Dendritic cell treated with granulocyte-macrophage colony-stimulating factor and Interleukin-4, amounts not matched to agents 40 ng/mL and 50 ng/mL, for 4 days (primary cell): ENCODE measurements around the gene MED22.

ENCODE experiments used
- H3K27ac Mint-ChIP-seq: one replicate; pipeline ENCODE4 v1.8.0; 2022; ENCODE audit warnings: mild to moderate bottlenecking, mixed read lengths
- H3K27me3 Mint-ChIP-seq: one replicate; pipeline ENCODE4 v1.8.0; 2022; ENCODE audit warnings: mild to moderate bottlenecking, mixed read lengths
- H3K36me3 Mint-ChIP-seq: one replicate; pipeline ENCODE4 v1.8.0; 2022; ENCODE audit warnings: low read depth, mixed read lengths
- H3K4me1 Mint-ChIP-seq: one replicate; pipeline ENCODE4 v1.8.0; 2022; ENCODE audit warnings: low read depth, mixed read lengths
- H3K4me3 Mint-ChIP-seq: one replicate; pipeline ENCODE4 v1.8.0; 2022; ENCODE audit warnings: mild to moderate bottlenecking, moderate library complexity, mixed read lengths
- H3K9me3 Mint-ChIP-seq: one replicate; pipeline ENCODE4 v1.8.0; 2022; ENCODE audit warnings: mixed read lengths
- intact Hi-C: fragments of 100-400 bp; cut with micrococcal nuclease; formaldehyde crosslinking; loops from one replicate; pipeline ENCODE4 v1.15.0; 2022

MED22 gene

DNA sequence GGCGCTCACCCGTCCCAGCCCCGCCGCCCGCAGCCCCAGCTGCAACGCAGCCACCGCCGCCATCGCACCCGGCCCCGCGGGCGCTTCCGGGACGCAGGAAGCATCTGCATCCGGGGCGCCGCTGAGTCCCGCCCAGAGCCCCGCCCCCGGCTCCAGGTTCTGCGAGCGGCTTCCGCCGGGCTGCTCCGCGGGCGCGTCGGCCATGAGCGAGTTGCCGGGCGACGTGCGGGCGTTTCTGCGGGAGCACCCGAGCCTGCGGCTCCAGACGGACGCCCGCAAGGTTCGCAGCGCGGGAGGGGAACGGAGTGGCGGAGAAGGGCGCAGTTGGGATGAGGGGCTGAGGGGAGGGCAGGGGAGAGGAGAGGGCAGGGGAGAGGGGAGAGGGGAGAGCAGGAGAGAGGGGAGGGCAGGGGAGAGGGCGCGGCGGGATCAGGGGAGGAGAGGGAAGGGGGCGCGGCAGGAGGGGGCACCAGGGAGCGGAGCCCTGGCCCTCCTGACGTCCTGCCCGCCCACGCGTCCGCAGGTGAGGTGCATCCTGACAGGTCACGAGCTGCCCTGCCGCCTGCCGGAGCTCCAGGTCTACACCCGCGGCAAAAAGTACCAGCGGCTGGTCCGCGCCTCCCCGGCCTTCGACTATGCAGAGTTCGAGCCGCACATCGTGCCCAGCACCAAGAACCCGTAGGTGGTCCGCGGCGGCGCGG, 8.6 kb upstream of the MED22 start, which contains the start of the genes SURF1 and SURF2:
SURF1 (minus strand) TSS at position 97 of the 701 bp plus-strand sequence; CDS start at position 63, 34 bp downstream.
SURF2 (plus strand) TSS at position 160 of the 701 bp plus-strand sequence; CDS start at position 203, 43 bp downstream.
- H3K4me1 Mint-ChIP-seq: peaks cover 35% of the 10 kb centered on the region
- no peaks in the 10 kb centered on the region for H3K27me3 Mint-ChIP-seq
- H3K9me3 Mint-ChIP-seq: no peaks in the 10 kb centered on the region
- H3K36me3 Mint-ChIP-seq: peaks cover 66% of the 10 kb centered on the region
- H3K4me3 Mint-ChIP-seq: peak within 1 kb of the TSS; percentile 90
- intact Hi-C loops: loop anchor here (1.0 to 10.0 kb wide), 3 partner anchors 8 to 172 kb away; partner anchors contain the start of genes MED22, RPL7A and SLC2A6
- peak within 1 kb of the TSS; percentile 79 for H3K27ac Mint-ChIP-seq

DNA sequence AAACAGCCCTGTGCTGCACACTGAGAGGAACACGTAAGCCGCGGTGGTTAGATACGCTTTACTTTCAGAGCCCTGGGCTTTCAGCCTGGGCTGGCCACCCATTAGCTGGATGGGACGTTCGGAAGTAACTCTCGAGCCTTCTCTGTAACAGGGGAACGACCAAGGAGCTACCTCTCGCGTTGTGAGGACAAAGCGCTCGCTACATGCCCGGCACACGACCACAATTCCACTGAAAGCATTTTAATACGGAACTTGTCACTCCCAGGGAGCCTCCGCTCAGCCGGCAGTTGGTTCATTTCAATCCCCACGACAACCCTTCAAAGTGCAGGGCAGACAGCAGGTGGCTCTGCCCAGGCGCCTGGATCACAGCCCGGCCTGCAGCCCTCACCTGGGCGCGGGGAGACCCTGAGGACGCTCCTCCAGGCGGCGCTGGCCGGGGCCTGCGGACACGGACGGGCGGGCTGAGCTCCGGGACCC, 8.0 kb upstream of the MED22 start:
- Mint-ChIP-seq H3K36me3 (peaks cover 66% of the 10 kb centered on the region), H3K4me3 (peak overlapping the region; percentile 90), H3K4me1 (peaks cover 35% of the 10 kb centered on the region), H3K27ac (peak overlapping the region; percentile 79), H3K9me3 (no peaks in the 10 kb centered on the region), H3K27me3 (no peaks in the 10 kb centered on the region)
- intact Hi-C loops: loop anchor here (1.0 to 10.0 kb wide), 3 partner anchors 8 to 171 kb away; partner anchors contain the start of genes MED22, RPL7A and SLC2A6

DNA sequence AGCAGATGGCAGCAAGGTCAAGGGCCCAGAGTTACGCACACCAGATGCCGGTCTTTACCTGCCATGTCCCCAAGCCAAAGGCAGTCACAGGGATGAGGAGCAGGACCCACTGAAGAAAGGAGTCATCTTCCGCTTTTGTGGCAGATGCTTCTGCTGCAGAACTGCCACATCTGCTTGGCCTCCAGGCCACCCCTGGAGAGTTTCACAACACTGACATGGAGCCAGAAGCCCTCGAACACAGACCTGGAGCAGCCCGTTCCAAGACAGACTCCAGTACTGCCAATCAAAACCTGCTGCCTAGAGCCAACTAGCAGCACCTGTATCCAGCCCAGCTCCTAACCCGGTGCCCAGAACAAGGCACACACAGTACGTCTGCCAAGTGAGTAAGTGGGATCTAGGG, 6.8 kb upstream of the MED22 start:
- Mint-ChIP-seq H3K4me3 (peak overlapping the region; percentile 10), H3K4me1 (peaks cover 45% of the 10 kb centered on the region), H3K9me3 (no peaks in the 10 kb centered on the region), H3K36me3 (peaks cover 66% of the 10 kb centered on the region), H3K27me3 (no peaks in the 10 kb centered on the region), H3K27ac (no peak overlapping the region)
- intact Hi-C loops: loop anchor here (5.0 to 10.0 kb wide), 2 partner anchors 123 to 170 kb away; partner anchors contain the start of gene SLC2A6

DNA sequence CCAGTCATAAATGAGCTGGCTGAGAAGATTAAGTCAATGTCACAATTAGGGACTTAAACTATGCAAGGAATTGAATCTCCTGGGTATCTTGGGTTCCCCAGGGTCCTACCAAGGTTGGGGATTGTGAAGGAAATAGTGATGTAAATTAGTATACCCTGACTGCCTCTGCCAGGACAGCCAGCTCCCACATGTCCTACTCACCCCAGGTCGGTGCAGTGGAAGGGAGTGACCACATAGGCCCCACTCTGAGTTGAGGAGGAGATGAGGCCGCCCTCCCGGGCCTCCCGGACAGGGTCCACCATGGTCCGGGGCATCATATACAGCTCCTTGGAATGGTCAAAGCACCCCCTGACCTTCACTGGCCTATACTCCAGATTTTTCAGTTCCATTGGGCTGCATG, 5.6 kb upstream of the MED22 start:
- H3K27ac Mint-ChIP-seq: peak overlapping the region; percentile 30
- H3K36me3 Mint-ChIP-seq: peaks cover 67% of the 10 kb centered on the region
- intact Hi-C loops: loop anchor here (10.0 kb wide), 1 partner anchor 169 kb away; no protein-coding TSS in a partner anchor
- H3K9me3 Mint-ChIP-seq: no peaks in the 10 kb centered on the region
- no peak overlapping the region for H3K4me3 Mint-ChIP-seq
- peaks cover 50% of the 10 kb centered on the region for H3K4me1 Mint-ChIP-seq
- H3K27me3 Mint-ChIP-seq: no peaks in the 10 kb centered on the region

DNA sequence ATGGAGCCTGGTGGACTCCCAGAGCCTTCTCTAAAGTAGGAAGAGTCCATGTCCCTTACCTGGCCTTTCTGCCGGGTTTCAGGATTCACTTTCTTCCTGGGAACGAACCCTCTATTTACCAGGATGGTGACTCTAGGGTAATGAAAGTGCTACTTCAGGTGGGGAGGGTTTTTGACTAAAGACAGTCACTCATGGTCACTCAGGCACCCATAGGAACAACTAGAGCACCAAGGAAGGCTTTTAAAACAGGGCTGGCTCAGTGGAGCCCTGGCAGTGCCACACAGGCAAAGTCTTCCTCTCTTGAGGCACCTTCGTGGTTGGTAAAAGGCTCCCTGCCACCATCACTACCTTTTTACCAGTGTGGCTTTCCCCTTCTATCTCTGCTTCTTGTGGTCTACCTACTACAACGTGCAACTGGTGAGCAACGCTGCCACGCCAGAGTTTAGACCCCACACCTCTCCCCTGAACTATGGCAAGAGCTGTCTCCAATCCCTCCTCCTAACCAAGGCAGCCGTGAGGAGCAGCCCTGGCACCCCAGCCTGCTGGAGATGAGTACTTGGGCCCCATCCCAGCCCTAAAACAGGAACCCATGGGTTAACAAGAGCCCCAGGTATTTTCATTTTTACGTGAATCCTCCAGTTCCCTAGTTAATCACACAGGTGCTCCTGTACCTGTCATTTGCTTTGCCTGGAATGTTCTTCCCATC, 4.9 kb upstream of the MED22 start:
- H3K9me3 Mint-ChIP-seq: no peaks in the 10 kb centered on the region
- intact Hi-C loops: loop anchor here (10.0 kb wide), 1 partner anchor 168 kb away; no protein-coding TSS in a partner anchor
- H3K27ac Mint-ChIP-seq: peak overlapping the region; percentile 30
- H3K27me3 Mint-ChIP-seq: no peaks in the 10 kb centered on the region
- H3K36me3 Mint-ChIP-seq: peaks cover 67% of the 10 kb centered on the region
- no peak overlapping the region for H3K4me3 Mint-ChIP-seq
- H3K4me1 Mint-ChIP-seq: peaks cover 46% of the 10 kb centered on the region

DNA sequence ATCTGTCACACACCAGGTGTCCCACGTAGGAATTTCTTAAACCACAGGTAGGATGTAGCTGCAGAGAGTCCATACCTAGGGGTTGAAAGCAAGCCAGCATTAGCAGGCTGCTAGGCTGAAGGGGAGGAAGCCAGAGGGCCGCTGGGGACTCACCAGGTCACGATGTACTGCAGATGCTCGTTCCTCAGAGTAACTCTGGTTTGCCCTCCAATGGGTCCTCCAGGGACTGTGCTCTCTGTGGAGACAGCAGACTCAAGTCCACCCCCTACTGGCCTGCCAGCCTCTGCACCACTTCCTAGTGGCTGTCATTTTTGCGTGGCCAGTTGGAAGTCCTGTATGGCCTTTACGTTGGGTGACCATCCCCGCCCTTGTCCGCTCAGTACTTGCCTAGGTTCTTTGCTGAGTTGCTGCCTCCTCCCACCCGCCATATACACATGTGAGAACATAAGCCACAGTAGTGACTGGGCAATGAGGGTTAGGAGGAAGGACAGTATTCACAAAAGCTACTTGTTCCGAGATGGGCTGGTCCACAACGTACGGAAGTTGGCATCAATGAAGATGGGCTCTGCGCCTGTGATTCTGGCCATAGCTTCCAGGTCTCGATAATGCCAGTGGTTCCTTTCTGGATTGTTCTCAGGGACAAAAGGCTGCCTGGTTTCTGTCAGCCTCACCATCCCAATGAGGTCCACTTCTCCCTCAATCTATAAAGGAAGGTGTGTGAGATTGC, 4.1 kb upstream of the MED22 start:
- peaks cover 69% of the 10 kb centered on the region for H3K36me3 Mint-ChIP-seq
- no peak overlapping the region for H3K27ac Mint-ChIP-seq
- intact Hi-C loops: loop anchor here (10.0 kb wide), 1 partner anchor 167 kb away; no protein-coding TSS in a partner anchor

DNA sequence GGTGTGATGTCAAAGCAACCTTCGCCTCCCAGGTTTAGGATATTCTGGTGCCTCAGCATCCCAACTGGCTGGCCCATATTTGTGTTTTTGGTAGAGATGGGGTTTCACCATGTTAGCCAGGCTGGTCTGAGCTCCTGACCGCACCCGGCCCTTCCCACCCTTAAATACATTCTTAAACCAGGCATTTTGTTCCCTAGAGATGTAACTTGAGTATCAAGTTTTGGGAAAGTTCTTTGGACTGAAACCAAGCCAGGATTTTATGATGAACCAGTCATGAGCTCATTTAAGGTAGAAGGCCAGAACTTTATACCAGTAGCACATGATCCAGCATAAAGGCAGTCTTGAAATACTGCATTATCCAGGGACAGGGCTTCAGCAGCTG, 3.6 kb upstream of the MED22 start:
- no peak overlapping the region for H3K27ac Mint-ChIP-seq
- no peaks in the 10 kb centered on the region for H3K9me3 Mint-ChIP-seq
- no peaks in the 10 kb centered on the region for H3K27me3 Mint-ChIP-seq
- no peak overlapping the region for H3K4me3 Mint-ChIP-seq
- peaks cover 45% of the 10 kb centered on the region for H3K4me1 Mint-ChIP-seq
- peaks cover 74% of the 10 kb centered on the region for H3K36me3 Mint-ChIP-seq
- intact Hi-C loops: loop anchor here (10.0 kb wide), 1 partner anchor 167 kb away; no protein-coding TSS in a partner anchor

More for the DNA sequence above, 4.1 kb upstream of the MED22 start:
- Mint-ChIP-seq H3K4me3 (no peak overlapping the region), H3K4me1 (peaks cover 41% of the 10 kb centered on the region), H3K9me3 (no peaks in the 10 kb centered on the region), H3K27me3 (no peaks in the 10 kb centered on the region)

DNA sequence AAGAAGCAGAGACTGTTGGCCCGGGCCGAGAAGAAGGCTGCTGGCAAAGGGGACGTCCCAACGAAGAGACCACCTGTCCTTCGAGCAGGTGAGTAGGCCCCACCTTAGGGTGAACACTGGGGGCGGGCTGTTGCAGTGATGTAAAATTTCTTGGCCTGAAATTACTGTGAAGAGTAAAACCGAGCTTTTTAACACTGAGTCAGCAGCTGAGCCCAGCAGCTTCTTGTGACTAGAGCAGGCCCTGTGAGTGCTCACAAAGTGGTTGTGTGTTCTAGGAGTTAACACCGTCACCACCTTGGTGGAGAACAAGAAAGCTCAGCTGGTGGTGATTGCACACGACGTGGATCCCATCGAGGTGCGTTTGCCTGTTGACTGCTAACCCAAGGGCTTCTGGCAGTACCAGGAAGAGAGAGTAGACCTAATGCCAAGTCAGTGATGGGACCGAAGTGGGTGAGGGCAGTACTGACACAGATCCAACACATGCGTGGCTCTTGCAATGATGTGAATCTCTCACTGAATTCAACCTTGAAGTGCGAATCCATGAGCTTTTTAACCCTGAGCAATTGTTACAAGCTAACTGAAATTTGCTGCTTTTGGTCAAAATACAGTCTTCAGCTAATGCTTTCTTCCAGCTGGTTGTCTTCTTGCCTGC, 2.2 kb upstream of the MED22 start:
- Mint-ChIP-seq H3K4me1 (peaks cover 54% of the 10 kb centered on the region), H3K4me3 (no peak overlapping the region), H3K36me3 (peaks cover 88% of the 10 kb centered on the region), H3K9me3 (no peaks in the 10 kb centered on the region), H3K27ac (no peak overlapping the region), H3K27me3 (no peaks in the 10 kb centered on the region)
- intact Hi-C loops: loop anchor here (10.0 kb wide), 1 partner anchor 165 kb away; no protein-coding TSS in a partner anchor

DNA sequence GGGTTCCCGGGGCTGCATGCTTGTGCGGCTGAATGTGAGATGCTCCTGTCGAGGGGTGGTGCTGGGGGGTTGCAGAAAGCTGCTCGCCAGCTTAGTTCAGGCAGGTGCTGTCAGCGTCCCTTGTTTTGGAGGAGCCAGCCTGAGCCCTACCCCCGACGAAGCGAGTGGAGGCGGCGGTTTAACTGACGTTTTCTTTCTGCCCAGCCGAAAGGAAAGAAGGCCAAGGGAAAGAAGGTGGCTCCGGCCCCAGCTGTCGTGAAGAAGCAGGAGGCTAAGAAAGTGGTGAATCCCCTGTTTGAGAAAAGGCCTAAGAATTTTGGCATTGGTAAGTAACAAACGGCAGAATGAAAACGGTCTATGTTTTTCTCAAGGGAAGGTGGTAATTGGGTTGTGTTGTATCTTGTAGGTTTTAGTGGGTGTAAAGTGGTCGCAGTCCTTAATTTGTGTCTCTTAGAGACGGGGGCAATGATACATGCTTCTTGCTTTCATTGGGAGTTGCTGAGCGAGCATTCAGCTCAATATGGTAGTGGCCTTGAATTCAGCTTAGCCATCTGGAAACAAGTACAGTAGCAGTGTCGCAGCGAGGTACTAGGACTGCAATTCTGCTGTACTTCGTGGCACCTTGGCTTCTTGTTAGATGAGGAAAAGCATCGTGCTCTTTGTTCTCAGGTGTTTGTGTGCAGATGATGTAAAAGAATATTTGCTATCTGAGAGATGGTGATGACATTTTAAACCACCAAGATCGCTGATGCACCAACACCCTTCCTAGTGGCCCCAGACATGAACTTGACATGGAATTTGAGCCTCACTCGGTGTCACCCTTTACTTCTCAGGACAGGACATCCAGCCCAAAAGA, 1.0 kb upstream of the MED22 start:
- Mint-ChIP-seq H3K4me3 (peak overlapping the region; percentile 85), H3K4me1 (peaks cover 59% of the 10 kb centered on the region)
- intact Hi-C loops: loop anchor here (1.0 kb wide), 2 partner anchors 7 to 13 kb away; partner anchors contain the start of genes SURF1, SURF2 and SURF6

DNA sequence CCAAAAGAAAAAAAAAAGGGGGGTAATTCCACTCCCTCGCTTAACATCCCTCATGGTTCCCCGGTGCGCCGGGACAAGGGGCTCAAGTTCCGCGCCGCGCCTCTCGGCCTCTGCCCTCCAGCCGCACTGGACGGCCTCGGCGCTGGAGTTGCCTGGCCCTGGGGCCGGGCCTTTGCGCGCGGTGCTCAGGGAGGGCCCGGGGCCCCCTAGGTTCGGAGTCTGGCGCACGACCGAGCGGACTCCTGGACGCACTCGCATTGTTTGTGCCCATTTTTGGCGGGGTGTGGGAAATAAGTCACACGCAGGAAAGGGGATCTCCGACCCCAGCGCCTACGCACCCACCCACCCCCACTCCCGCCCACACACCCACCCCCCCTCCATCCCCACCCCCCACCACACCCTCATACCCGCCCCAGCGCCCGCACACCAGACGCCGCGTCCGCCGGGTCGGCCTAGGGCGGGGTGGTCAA, 381 bp downstream of the MED22 start:
- Mint-ChIP-seq H3K9me3 (no peaks in the 10 kb centered on the region), H3K27me3 (no peaks in the 10 kb centered on the region), H3K4me1 (peaks cover 68% of the 10 kb centered on the region), H3K36me3 (peaks cover 98% of the 10 kb centered on the region), H3K27ac (peak overlapping the region; percentile 96), H3K4me3 (peak overlapping the region; percentile 85)
- intact Hi-C loops: no loop called here

More for the DNA sequence above, 1.0 kb upstream of the MED22 start:
- H3K27me3 Mint-ChIP-seq: no peaks in the 10 kb centered on the region
- no peaks in the 10 kb centered on the region for H3K9me3 Mint-ChIP-seq
- H3K27ac Mint-ChIP-seq: peak overlapping the region; percentile 96
- peaks cover 98% of the 10 kb centered on the region for H3K36me3 Mint-ChIP-seq

DNA sequence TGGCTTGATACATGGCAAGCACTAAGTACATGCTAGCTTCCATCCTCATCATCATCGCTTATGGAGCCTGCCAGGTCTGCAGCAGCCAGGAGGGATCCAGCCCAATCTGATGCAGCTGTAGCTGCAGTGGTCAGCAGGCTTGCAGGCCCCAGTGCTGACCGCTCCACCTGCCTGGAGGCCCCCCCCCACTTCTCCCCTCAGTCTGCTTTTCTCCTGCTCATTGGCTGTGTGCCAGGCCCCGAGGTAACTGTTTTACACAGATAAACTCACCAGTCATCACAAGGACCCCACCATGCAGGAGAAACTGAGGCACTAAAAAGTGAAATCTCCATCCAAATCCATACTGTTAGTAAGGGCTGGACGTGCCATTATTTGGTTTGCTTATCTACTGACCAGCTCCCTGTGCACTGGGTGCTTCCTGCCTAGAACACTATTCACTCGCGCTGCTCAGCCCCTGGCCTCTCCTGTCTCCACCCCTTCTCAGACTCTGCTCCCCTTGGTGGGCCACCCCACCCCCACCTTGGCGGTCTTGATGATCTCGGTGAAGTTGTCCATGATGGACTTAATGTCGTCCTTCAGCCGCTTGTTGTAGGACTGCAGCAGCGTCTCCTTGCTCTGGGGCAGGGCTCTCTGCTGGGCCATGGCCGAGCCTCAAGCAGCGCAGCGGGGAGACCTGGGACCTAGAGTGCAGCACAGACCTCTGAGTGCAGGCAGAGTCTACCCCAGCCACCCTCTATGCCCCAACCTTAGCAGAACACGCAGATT, 1.7 kb downstream of the MED22 start:
- H3K4me1 Mint-ChIP-seq: peaks cover 81% of the 10 kb centered on the region
- intact Hi-C loops: no loop called here
- no peaks in the 10 kb centered on the region for H3K9me3 Mint-ChIP-seq
- H3K36me3 Mint-ChIP-seq: peaks cover 98% of the 10 kb centered on the region
- H3K4me3 Mint-ChIP-seq: peak overlapping the region; percentile 85
- peak overlapping the region; percentile 96 for H3K27ac Mint-ChIP-seq
- no peaks in the 10 kb centered on the region for H3K27me3 Mint-ChIP-seq

DNA sequence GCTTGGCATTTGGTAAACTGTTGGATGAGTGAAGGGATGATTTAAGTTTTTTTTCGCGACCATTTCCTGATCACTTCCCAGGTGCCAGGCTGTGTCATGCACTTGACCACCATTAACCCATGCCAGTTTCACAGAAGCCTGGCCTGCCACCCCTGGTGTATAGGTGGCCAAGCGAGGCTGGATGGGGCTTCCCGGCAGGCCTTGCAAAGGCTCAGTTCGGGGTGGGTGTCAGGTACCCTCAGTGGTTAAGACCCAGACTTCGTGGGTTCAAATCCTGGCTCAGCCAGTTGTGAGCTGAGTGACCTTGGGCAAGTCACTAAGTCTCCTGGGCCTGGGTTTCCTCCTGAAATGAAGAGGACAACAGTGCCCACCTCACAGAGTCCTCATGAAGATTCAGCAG, 2.3 kb downstream of the MED22 start:
- no peaks in the 10 kb centered on the region for H3K9me3 Mint-ChIP-seq
- no peak overlapping the region for H3K27ac Mint-ChIP-seq
- intact Hi-C loops: no loop called here
- peaks cover 85% of the 10 kb centered on the region for H3K4me1 Mint-ChIP-seq
- peaks cover 98% of the 10 kb centered on the region for H3K36me3 Mint-ChIP-seq
- no peak overlapping the region for H3K4me3 Mint-ChIP-seq
- H3K27me3 Mint-ChIP-seq: no peaks in the 10 kb centered on the region
